Amniotic stem cell (primary cell): Measurements from ENCODE around the gene KBTBD12.

Experiments
- DNase-seq: peaks from one replicate; lab custom pipeline; 2025; lab: John Stamatoyannopoulos, UW

Gene KBTBD12

DNA sequence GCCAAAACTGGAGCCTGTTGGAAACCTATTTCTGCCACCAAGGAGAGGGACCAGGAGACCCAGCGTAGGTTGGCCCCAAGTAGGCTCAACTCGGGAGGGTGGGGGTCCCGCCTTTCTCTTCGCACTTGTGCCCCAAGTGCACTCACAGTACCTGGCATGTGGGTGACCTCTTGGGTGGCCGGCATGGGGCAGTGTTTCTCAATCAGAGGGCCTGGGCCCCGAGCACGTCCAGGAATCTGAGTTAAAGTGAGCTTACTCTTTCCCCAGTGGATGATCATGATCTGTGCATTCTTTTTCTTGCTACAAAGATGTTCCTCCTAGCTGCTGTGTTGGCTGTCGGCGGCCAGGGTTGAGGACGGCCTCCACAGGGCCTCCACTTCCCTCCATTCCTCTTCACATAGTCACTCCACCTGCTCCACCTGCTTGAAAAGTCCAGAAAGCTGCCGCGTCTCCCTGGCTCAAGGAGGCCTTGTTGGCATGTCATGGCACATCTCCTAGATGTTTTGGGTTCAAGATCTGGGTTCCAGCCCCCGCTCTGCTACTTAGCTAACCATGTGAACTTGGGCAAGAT lies 70.7 kb downstream of the KBTBD12 start:
- DNase-seq: no peak

DNA sequence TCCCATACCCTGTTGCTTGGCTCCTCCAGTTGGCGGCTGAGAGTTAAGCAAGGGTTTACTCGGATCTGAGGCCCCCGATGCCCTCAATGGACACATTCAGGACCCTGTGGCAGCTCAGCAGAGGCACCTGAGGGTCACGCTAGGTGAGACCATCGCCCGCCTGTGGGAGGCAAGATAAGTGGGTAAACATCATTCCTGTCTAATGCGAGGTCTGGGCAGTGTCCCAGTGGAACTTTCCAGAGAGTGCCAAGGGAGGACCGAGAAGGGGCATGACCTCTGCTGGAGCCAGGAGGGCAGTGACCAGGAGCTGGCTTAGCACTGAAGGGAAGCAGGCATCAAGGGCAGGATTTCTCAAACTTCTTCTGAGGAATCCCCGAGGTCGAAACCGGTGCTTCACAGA lies 71.8 kb downstream of the KBTBD12 start:
- no peak for DNase-seq

DNA sequence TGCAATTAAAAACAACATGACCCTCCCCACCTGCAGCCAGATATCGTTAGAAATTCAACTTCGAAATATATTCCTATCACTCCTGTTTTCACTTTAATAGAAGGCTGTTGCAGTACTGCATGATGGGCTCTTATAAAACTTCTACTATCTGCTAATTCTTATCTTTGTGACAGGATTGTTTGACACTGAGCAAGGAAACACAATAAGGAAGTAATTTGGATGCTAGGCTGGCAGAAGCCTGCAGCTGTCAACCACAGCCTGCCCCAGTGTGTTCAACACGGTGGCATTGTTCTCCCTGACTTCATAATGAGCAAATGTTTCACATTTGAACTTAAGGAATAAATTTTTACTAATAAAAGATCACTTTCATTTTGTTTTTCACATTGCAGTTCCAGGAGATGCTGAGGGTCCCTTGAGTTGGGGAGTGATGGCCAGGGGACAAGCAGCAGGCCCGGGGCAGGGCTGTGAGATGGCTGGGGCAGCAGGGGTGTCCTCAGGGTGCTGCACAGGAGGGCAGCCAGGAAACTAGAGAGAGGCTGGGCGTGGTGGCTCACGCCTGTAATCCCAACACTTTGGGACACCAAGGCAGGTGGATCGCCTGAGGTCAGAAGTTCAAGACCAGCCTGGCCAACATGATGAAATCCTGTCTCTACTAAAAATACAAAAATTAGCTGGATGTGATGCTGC lies 72.4 kb downstream of the KBTBD12 start:
- no peak for DNase-seq

DNA sequence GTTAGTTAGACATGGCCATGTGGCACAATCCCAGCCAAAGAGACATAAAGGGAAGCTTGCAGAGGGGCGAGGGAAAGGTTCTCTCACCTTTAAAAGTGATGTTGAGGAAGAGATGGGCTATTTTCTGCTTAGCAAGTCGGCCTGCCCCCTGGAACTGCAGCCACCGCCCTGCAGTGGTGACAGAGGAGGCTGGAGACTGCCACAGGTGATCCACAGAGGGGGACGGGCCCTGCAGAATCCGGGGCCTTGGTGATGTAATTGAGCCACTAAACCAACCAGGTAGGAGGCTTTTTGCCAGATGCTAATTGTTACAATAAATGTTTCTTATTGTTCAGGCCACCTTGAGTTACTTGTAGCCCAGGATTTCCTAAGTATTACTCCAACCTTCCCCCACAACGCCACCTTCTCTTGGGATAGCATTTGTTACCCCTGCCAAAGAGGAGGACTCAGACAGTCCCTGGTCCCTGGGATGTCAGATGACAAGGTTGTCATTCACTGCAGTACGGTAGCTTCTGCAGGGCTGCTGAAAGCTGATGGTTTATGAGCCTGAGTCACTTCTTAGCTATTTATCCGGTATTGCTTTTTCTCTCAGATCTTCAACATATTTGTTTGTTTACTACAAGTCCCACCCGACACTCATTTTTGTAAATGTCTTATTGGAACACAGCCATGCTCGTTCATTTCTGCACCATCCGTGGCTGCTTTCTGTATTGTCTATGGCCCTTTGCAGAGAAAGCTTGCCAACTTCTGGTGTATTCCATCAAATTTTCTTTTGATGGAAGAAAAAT lies 73.9 kb downstream of the KBTBD12 start:
- DNase-seq: no peak

DNA sequence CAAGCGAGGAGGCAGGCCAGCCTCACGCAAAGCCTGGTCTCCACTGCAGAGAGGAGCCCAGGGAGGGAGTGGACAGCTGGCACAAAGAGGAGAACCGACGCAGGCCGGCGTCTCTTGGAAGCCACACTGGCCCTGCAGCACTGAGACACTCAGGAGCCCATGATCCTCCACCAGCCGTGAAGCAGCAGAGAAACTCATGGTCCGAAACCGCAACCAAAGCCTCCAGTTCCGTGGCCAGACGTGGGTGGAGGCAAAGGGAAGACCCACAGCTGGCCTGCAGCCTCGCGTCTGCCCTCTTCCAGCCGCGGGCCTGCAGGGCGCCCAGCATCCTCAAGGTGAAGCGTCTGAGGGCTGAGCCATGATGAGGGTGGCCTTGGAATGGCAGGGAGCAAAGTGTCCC lies 75.0 kb downstream of the KBTBD12 start:
- DNase-seq: no peak

GRCh38 chr3:127990461-127990860 lies 75.4 kb downstream of the KBTBD12 start:
- no peak for DNase-seq

DNA sequence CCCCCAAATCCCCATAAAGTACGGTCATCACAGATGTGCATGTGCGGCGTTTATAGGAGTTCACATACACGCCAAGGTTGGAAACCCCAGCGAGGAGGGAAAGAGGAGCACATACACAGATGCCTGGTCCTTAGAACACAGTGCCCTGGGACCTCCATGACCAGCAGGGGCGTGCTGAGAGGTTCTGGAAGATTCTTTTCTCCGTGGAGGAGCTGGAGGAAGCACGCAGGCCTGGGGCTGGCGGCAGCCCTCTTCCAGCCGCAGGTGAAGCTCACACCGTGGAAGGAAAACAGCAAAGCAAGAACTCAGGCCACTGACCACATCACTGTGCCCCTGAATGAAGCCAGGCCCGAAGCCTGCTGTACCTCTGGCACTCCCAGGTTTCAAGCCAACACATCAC lies 76.2 kb downstream of the KBTBD12 start:
- DNase-seq: no peak

DNA sequence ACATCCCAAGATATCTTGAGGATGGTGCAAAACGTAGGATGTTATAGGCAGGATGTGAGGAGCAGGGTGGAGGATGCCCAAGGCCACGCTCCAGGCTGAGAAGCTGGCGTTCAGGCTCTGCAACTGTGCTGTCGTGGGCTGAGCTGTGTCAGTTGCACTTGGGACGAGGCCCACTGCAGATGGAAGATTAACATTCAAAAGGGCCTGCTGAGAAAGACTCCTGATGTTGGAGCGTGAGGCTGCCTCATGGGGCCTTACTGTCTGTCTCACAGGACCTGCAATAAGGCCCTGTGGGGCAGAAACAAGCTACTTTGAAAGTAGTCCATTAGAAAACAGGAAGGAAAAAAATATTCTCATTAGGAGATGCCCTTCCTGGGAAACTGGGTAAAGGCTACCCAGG lies 76.6 kb downstream of the KBTBD12 start:
- no peak for DNase-seq

DNA sequence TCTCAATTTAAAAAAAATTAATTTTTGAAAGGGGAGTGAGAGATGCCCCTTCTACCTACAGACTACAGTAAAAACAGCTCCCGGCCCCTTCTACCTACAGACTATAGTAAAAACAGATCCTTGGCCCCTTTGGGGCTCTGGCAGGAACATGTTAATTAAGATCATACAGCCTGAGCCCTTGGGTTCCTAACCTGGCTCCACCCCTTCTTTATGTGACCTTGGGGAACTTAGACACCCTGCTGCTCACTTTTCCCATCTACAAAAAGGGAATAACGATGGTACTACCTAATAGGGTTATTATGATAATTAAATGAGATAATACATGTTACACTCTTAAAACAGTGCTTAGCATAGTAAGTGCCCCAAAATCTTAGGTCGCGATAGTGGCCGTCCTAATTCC lies 77.1 kb downstream of the KBTBD12 start:
- DNase-seq: no peak

- DNase-seq: no peak
Measured at GRCh38 chr3:127994011-127994410, 79.0 kb downstream of the KBTBD12 start.

- no peak for DNase-seq
Measured at GRCh38 chr3:127997016-127997415, 82.0 kb downstream of the KBTBD12 start.

DNA sequence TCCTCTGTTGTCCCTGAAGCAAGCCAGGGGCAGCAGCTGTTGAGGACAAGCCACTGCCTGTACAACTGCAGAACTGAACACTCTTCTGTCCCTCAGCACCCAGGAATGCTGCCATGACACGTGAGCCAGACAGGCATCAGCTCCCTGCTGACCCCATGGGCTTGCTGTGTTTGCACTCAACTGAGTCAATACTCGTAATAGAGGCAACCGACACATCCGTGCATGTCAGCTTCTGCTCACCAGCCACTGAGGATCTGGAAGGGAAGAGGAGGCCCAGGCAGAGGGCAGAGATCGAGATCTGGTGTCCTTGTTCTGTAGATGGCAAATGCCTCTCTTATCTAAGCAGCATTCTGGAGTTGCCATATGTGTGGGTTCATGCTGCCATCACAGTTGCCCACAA lies 82.9 kb downstream of the KBTBD12 start:
- no peak for DNase-seq

DNA sequence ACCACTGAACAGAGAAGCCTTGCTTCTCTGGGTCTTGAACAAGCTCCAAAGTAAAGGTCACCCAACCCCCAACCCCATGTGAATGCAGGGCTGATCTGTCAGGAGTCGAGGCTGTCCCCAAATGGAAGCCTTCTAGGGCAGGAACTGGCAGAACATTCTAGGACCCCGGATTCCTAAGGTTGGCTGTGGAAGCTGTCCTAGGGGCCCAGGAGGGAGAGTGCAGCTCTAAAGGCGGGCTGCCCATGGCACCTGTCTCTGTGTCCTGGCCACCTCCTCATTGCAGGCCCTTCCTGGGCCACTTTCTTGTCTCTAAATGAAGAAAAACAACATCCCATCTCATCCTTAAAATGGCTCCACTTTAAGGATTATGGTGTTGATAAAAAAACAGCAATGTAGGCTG lies 83.6 kb downstream of the KBTBD12 start:
- DNase-seq: no peak

DNA sequence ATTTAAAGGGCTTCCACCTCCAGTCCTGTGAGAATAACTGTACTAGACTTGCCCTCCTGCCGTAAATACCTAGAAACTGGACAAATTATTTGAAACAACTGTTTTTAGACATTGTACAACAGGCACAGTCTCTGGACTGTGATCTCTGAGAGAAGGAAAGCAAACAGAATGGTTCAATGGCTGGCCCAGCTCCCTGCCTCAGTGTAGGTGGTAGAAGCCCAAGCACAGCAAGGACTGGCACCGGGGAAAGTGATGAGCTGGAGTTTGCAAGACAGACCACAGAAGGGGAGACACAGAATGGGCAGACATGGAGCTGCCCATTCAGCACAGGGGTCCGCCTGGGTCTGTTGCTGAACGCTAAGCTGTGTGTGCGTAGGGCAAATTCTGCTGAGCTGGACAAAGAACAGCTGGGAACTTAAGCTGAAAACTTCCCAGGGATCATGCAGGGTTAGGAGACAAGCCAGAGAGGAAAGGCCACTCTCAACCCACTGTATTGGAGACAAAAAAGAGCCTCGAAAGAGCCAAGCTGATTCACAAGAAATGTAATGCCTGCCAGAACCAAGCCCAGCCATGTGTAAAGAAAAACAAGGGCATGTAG lies 84.6 kb downstream of the KBTBD12 start:
- no peak for DNase-seq

DNA sequence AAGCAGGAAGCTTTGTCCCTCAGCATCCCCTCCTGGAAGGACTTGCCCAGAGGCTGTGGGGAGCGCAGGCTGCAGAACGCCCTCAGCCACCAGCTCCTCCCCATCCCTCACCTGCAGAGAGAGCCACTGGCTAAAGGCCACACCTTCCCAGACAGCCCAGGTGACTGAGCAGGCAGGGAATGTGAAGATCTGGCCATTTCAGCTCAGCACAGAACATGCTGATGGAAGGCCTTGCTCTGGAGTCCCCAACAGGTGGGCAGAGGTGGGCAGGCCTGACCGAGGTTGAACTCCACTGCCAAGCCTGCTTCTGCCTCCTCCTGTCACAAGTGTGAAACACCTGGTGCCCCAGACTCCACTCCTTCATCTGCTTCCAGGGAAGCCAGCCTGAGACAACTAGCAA lies 86.5 kb downstream of the KBTBD12 start:
- no peak for DNase-seq

GRCh38 chr3:128004661-128005060 lies 89.6 kb downstream of the KBTBD12 start:
- no peak for DNase-seq

DNA sequence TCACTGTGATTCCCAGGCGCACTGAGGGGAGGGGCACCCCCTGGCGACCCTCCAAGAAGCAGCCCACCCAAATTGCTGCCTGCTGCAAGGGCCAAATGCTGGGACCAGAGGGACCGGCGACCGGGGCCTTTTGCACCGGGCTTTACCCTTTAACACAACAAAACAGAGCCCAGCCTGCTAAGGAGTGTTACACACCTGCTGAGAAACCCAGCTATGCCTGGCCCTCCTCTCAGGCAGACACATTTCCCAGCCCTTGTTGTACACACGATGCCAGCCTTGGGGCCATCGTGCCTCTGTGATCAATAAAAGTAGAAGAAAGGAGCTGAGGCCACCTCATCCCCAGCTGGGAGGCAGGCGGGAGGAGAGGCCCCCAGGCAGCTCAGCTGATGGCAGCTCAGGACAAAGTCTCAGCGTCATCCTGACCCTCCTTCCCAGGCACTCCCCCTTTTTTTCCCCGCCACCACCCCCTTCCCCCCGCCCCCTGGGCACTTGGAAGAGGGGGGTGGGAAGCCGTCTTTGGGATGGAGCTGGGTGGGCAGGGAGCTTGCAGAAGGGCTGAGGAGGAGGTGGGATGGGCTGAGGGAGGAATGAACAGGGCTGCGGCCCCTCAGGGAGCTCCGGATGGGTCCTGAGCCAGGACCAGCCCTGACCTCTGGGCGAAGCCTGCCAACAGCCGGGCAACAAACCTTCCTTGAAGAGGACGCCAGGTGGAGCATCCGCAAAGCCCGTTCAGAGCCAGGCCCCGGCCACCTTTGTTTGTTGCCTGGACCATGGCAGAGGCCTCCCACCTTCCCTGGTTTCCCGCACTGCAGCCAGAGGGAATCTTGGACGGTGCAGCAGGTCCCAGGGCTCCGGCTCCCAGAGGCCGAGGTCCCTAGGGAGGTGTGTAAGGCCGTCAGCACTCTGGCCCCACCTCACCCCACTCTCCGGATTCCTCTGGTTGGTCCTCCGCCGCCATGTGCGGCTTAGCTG lies 91.3 kb downstream of the KBTBD12 start:
- no peak for DNase-seq

DNA sequence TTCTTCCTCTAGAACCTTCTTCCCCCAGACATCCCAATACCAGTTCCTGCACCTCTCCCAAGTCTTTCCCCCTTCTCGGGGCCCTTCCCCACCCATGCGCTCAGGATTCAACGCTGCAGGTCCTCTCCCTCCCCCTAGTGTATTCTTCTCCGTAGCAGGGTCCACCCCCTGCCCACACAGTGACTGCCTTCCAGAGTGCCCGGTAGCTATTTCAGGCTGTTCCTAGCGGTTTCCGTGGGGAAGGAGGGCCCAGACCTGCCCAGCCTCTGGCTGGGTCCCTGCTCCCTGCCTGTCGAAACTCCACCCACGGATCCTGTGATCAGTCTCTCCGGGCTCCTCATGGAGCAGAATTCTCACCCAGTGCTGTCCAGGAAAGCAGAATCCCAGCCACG lies 92.0 kb downstream of the KBTBD12 start:
- no peak for DNase-seq

DNA sequence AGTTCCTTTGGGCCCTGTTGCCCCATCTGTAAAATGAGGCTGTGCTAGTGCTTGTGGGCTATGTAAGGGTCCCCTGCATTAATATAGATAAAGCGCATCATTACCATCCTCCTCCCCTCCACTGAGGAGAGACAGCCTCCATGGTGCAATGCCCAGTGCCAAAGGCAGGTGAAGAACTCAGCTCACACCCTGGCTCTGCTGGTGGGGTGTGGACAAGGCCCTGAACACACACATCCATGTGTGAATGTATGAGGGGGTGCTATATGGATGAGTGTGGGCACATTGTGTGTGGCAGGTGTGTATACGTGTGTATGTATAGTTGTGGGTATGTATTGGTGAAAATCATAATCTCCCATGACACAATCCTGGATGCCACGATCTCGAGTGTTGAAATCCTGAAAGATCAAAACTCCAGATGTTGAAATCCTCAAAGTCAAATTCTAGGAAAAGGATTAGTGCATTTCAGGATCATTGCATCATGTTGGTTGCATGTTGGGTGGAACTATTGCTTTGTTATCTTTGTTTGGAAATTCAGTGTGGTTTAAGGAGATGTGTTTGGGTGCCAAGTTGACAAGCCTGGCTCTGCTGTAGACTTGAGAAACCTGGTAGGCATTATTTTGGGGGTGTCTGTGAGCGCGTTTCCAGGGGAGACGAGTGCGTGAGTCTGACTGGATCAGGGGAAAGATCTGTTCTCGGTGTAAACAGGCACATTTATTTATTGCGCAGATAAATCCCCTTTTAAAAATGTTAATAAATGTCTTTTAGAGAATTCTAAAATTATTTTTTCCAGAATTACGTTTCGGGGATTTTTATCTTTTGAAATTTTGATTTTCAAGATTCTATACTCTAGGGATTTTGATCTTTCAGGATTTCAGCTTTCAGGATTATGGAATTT lies 95.2 kb downstream of the KBTBD12 start:
- no peak for DNase-seq

GRCh38 chr3:128011140-128011539 lies 96.1 kb downstream of the KBTBD12 start:
- DNase-seq: no peak

DNA sequence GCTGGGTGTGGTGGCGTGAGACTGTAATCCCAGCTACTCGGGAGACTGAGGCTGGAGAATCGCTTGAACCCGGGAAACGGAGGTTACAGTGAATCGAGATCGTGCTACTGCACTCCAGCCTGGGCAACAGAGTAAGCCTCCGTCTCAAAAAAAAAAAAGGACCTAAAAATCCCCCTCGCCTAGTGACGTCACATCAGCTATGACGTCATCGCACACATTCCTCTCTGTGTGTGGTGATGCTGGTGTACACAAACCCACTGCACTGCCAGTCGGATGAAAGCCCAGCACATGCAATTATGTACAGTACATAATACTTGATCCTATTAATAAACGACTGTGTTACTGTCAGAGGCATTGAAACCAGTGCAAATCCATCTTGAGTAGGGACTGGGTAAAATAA lies 97.0 kb downstream of the KBTBD12 start:
- no peak for DNase-seq
